WERI-Rb-1 (cell line): ENCODE results near the gene AOPEP.

Source experiments
- DNase-seq: peaks from one replicate; pipeline ENCODE4 v3.0.0-alpha.2; 2020
- H3K27ac ChIP-seq: fragments of 250-450 bp; sonication (Bioruptor Pico); 2 replicates; pipeline ENCODE4 v1.5.1; 2020; ENCODE audit warnings: mild to moderate bottlenecking, moderate library complexity
- H3K27me3 ChIP-seq: fragments of 250-450 bp; sonication (Bioruptor Pico); 2 replicates; pipeline ENCODE4 v1.5.1; 2021; ENCODE audit warnings: mild to moderate bottlenecking, low read depth, moderate library complexity; ENCODE audit not compliant: insufficient read depth, severe bottlenecking
- H3K36me3 ChIP-seq: fragments of 250-450 bp; sonication (Bioruptor Pico); 2 replicates; pipeline ENCODE4 v1.5.1; 2020; ENCODE audit warnings: mild to moderate bottlenecking, moderate library complexity
- H3K4me3 ChIP-seq: 2 replicates; pipeline ENCODE4 v1.5.1; 2011; ENCODE audit warnings: low read depth, mild to moderate bottlenecking, control low read depth, low read length
- H3K9me3 ChIP-seq: fragments of 250-450 bp; sonication (Bioruptor Pico); 2 replicates; pipeline ENCODE4 v1.5.1; 2021; ENCODE audit warnings: mild to moderate bottlenecking, moderate library complexity; ENCODE audit not compliant: severe bottlenecking
- TF ChIP-seq, protein P1 (sequence below): IDR thresholded peaks from 2 replicates; pipeline ENCODE4 v1.5.1; 2011; ENCODE audit warnings: low read depth, mild to moderate bottlenecking, control low read depth, inconsistent platforms, low read length

Gene AOPEP

DNA sequence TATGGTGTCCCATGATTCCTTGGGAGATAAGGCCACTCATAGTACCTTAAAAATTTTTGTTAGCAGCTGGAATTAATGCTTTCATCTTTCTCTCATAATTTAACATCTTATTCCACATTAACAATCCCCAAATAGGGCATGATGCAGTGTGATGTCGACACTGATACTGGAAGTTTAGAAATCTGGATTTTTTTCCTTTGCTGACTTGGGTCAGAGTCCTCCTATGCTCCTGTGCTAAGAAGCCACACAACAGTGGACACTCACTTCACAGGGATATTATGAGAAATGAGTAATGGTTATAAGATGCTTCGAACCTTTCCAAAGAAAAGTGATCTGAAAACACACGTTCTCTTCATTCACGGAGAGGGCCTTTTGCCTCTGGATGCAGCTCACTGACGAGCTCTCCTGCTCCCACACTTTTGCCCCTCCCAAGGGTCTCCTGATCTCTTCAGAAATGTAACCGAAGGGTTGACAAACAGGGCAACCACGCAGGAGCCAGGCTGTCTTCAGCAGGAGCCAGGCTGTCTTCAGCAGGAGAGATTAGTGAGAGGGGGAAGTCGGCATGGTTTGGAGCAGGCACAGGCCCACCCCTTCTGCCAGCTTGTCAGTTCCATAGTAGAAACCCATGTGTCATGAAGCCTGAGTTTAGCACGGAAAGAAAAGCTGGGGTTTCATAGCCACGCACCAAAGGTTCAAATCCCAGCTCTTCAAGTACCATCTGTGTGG, 247.8 kb downstream of the AOPEP start:
- Histone ChIP-seq H3K27me3 (no peaks in the 10 kb centered on the region), H3K27ac (peak overlapping the region; percentile 97), H3K9me3 (no peaks in the 10 kb centered on the region), H3K4me3 (no peak overlapping the region), H3K36me3 (no peaks in the 10 kb centered on the region)
- DNase-seq = peak; percentile 87
- TF ChIP-seq, protein P1, sequence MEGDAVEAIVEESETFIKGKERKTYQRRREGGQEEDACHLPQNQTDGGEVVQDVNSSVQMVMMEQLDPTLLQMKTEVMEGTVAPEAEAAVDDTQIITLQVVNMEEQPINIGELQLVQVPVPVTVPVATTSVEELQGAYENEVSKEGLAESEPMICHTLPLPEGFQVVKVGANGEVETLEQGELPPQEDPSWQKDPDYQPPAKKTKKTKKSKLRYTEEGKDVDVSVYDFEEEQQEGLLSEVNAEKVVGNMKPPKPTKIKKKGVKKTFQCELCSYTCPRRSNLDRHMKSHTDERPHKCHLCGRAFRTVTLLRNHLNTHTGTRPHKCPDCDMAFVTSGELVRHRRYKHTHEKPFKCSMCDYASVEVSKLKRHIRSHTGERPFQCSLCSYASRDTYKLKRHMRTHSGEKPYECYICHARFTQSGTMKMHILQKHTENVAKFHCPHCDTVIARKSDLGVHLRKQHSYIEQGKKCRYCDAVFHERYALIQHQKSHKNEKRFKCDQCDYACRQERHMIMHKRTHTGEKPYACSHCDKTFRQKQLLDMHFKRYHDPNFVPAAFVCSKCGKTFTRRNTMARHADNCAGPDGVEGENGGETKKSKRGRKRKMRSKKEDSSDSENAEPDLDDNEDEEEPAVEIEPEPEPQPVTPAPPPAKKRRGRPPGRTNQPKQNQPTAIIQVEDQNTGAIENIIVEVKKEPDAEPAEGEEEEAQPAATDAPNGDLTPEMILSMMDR = no peak

DNA sequence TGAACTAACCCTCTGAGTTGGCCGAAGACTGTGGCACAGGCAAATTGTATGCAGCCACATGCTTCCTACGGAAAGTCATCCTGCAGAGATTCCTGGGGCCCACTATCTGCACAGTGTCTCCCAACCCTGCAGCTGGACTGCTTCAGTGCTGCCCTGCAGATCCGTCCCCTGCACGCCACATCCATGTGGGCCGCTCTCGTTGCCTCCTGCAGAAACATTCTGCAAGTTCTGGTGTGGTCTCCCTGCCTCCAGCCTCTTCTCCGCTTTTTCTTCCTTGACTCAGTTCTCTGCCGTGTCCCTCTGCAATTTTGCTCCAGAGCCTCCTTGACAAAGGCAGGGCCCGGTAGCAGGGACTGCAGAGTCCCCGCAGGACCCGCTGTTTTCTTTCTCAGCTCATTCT, 249.0 kb downstream of the AOPEP start:
- Histone ChIP-seq H3K36me3 (no peaks in the 10 kb centered on the region), H3K9me3 (no peaks in the 10 kb centered on the region), H3K27ac (no peak overlapping the region), H3K4me3 (no peak overlapping the region), H3K27me3 (no peaks in the 10 kb centered on the region)
- TF ChIP-seq, protein P1 = no peak
- DNase-seq = no peak

DNA sequence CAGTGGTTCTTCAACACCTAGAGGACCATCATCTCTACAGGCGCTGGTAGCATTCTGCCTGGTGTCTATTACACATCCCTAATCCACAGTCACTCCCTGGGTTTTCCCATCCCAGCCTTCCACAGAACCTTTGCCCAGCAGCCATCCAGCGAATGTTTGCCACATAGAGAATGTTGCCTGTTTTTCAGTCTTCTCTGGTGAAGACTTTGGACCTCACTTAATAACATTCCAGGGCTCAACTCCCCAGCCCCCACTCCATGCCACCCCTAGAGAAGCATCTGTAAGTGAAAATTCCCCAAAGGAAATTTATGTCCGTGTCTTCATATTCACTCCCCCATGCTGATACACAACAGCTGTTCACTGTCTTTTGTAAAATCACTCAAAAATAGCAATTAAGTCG, 249.6 kb downstream of the AOPEP start:
- H3K4me3 ChIP-seq = no peak overlapping the region
- no peak for DNase-seq
- no peaks in the 10 kb centered on the region for H3K36me3 ChIP-seq
- H3K9me3 ChIP-seq = no peaks in the 10 kb centered on the region
- no peaks in the 10 kb centered on the region for H3K27me3 ChIP-seq
- H3K27ac ChIP-seq = no peak overlapping the region
- TF ChIP-seq, protein P1 = no peak

DNA sequence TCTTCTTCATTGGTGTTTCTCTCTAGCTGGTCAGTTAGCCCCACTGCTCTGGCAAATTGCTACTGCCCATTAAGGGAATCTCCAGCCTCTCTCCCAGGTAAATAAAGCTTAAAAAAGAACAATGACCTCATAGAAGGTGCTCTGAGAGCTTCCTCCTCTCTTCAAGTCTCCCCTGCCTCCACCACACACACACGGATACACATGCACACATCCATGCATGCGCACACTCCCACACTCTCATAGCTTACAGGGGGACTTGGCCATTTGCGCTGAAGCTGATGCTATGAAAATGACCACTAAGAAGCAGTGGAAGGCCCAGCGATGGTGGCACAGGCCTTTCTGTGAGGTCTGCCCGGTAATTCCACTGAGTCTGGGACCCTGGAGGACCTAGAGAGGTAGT, 250.9 kb downstream of the AOPEP start:
- Histone ChIP-seq H3K9me3 (no peaks in the 10 kb centered on the region), H3K27me3 (no peaks in the 10 kb centered on the region), H3K27ac (no peak overlapping the region), H3K36me3 (no peaks in the 10 kb centered on the region), H3K4me3 (no peak overlapping the region)
- DNase-seq = no peak
- TF ChIP-seq, protein P1 = no peak

DNA sequence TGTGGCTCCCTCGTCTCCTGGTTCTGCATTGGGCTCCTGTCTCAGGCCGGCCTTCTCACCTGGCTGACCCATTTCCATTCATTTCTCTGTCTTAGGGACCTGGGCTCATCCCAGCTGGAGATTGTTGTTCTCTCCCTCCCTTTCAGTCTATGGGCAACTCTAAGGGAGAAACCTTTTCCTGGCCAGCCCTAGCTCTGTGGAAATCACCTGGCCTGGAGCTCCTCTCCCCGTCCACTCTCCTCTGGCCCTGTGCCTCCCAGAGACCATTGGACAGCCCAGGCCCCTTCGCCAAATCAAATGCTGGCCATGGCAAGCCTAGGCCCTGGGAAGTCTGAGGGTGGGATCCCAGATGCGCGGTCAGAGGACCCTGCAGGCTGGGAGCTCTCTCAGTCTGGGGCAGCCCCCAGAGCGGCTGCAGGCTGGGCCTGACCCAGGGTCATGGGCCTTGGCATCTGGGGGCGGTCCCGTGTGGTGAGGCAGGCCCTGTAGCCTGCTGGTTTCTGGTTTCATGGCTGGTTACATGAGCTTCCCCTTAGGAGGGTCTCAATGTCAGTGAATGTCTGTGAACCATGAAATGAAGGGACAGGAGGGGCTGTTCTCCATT, 253.5 kb downstream of the AOPEP start:
- no peak overlapping the region for H3K4me3 ChIP-seq
- H3K9me3 ChIP-seq = no peaks in the 10 kb centered on the region
- H3K36me3 ChIP-seq = no peaks in the 10 kb centered on the region
- no peaks in the 10 kb centered on the region for H3K27me3 ChIP-seq
- TF ChIP-seq, protein P1 = no peak
- no peak overlapping the region for H3K27ac ChIP-seq
- no peak for DNase-seq
